LoVo (cell line): ENCODE measurements around the gene PRKAG2.
"Not testable (repeated sequence)": the region's sequence is repeated elsewhere in the genome, so short reads cannot be mapped to it uniquely, and the experiment has no call there.

Experiments used
- DNase-seq: peaks from one replicate; pipeline ENCODE4 v3.0.0-alpha.2; 2016; ENCODE audit warnings: low spot score

Gene PRKAG2

GRCh38 chr7:151876899-151877777 is at the start of gene PRKAG2:
Gene PRKAG2, minus strand, starts transcription at chr7:151877115. Its CDS starts 495 bp downstream, at chr7:151876620.
- DNase-seq = peak; percentile 83

- DNase-seq = no peak
These were observed 49.4 kb upstream of the PRKAG2 start for GRCh38 chr7:151926336-151926712.

GRCh38 chr7:151925446-151926335 is 48.8 kb upstream of the PRKAG2 start:
- DNase-seq = no peak

GRCh38 chr7:151924508-151924907 is 47.6 kb upstream of the PRKAG2 start:
- DNase-seq = peak; percentile 64

GRCh38 chr7:151924001-151924400 is 47.1 kb upstream of the PRKAG2 start:
- DNase-seq = no peak

- DNase-seq = peak; percentile 21
These were observed 46.4 kb upstream of the PRKAG2 start for GRCh38 chr7:151923097-151923876.

GRCh38 chr7:151921451-151921850 is 44.5 kb upstream of the PRKAG2 start:
- DNase-seq = no peak

- DNase-seq = no peak
These were observed 43.6 kb upstream of the PRKAG2 start for GRCh38 chr7:151920488-151920887.

- no peak for DNase-seq
These were observed 42.7 kb upstream of the PRKAG2 start for GRCh38 chr7:151919595-151919994.

- no peak for DNase-seq
These were observed 41.6 kb upstream of the PRKAG2 start for GRCh38 chr7:151918510-151918843.

- peak; percentile 61 for DNase-seq
These were observed 41.0 kb upstream of the PRKAG2 start for GRCh38 chr7:151917791-151918509.

- DNase-seq = no peak
These were observed 37.1 kb upstream of the PRKAG2 start for GRCh38 chr7:151914051-151914450.

GRCh38 chr7:151910655-151911054 is 33.7 kb upstream of the PRKAG2 start:
- DNase-seq = not testable (repeated sequence)

GRCh38 chr7:151907115-151907514 is 30.2 kb upstream of the PRKAG2 start:
- not testable (repeated sequence) for DNase-seq

- DNase-seq = no peak
These were observed 28.9 kb upstream of the PRKAG2 start for GRCh38 chr7:151905766-151906165.

- DNase-seq = no peak
These were observed 28.4 kb upstream of the PRKAG2 start for GRCh38 chr7:151905353-151905752.

- no peak for DNase-seq
These were observed 27.4 kb upstream of the PRKAG2 start for GRCh38 chr7:151904270-151904669.

- no peak for DNase-seq
These were observed 26.5 kb upstream of the PRKAG2 start for GRCh38 chr7:151903249-151904032.

- DNase-seq = no peak
These were observed 25.4 kb upstream of the PRKAG2 start for GRCh38 chr7:151902311-151902710.

- DNase-seq = no peak
These were observed 24.9 kb upstream of the PRKAG2 start for GRCh38 chr7:151901828-151902227.
